GM18511 (cell line): ENCODE measurements around the gene FEM1B.

Experiments
- ATAC-seq: cut with Tn5 transposase; IDR thresholded peaks from one replicate; pipeline ENCODE4 v1.9.1; 2021; ENCODE audit warnings: mild to moderate bottlenecking, moderate library complexity; ENCODE audit not compliant: unreplicated experiment

The FEM1B gene

DNA sequence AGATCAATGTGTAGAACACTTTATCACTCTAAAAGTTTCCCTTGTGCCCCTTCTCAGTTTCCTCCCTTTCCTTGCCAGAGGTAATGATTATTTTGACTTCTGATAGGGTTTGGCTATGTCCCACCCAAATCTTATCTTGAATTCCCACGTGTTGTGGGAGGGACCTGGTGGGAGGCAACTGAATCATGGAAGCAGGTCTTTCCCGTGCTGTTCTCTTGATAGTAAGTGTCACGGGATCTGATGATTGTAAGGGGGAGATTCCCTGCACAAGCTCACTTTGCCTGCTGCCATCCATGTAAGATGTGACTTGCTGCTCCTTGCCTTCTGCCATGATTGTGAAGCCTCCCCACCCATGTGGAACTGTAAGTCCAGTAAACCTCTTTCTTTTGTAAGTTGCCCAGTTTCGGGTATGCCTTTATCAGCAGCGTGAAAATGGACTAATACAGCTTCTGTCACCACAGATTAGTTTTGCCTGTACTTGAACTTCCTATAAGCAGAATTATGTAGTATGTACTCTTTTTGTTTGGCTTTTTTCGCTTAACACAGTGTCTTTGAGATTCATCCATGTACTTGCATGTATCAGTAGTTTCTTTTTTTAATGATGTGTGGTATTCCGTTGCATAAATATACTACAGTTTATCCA is 7.2 kb downstream of the FEM1B start:
- ATAC-seq = no peak

GRCh38 chr15:68285259-68285980 is 7.9 kb downstream of the FEM1B start:
- no peak for ATAC-seq

GRCh38 chr15:68286256-68286655 is 8.7 kb downstream of the FEM1B start:
- no peak for ATAC-seq

DNA sequence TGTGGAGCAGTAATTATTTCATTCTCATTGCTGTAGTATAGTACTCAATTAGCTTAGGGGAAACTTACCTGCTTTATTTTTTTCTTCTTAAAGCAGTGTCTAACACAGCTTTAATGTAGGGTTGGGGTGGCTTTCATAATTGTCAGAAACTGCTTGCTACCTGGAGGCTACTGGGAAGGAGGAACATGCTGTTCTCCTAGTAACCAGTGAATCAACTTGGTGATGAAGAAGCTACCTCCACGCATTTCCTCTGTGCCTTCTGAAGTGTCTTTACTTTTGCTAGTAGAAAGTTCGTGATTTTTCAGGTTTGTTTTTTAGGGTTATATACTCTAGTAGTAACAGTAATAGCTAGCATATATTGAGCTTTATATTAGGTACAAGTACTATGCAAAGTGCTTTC is 11.5 kb downstream of the FEM1B start:
- no peak for ATAC-seq

- no peak for ATAC-seq
These were observed 12.2 kb downstream of the FEM1B start for GRCh38 chr15:68289621-68290352.

GRCh38 chr15:68290715-68291114 is 13.2 kb downstream of the FEM1B start:
- ATAC-seq = no peak

- no peak for ATAC-seq
These were observed 14.7 kb downstream of the FEM1B start for GRCh38 chr15:68292157-68292781.

GRCh38 chr15:68292967-68293366 is 15.4 kb downstream of the FEM1B start:
- ATAC-seq = no peak

- ATAC-seq = no peak
These were observed 17.7 kb downstream of the FEM1B start for GRCh38 chr15:68295014-68295805.

GRCh38 chr15:68298336-68298735 is 20.8 kb downstream of the FEM1B start:
- no peak for ATAC-seq

- ATAC-seq = peak; percentile 88
These were observed 21.4 kb downstream of the FEM1B start for GRCh38 chr15:68298882-68299381.

DNA sequence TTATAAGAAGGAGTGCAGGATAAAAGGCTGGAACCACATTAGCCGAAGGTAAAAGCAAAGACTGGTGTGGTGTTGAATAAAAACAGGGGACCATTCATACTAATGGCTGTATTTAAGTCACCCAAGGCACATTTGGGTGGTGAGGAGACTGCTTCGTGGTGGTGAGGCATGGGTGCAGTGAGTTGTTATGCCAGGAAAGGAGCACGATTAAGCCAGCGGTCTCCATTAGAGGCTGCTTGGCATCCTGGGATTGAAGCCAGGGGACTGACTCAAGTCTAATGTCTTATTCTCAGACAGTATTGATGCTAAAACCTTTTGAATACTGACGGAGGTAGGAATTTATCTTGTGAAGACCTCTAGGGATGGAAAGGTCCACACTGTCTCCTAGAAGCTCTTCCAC is 21.9 kb downstream of the FEM1B start:
- ATAC-seq = peak; percentile 24

DNA sequence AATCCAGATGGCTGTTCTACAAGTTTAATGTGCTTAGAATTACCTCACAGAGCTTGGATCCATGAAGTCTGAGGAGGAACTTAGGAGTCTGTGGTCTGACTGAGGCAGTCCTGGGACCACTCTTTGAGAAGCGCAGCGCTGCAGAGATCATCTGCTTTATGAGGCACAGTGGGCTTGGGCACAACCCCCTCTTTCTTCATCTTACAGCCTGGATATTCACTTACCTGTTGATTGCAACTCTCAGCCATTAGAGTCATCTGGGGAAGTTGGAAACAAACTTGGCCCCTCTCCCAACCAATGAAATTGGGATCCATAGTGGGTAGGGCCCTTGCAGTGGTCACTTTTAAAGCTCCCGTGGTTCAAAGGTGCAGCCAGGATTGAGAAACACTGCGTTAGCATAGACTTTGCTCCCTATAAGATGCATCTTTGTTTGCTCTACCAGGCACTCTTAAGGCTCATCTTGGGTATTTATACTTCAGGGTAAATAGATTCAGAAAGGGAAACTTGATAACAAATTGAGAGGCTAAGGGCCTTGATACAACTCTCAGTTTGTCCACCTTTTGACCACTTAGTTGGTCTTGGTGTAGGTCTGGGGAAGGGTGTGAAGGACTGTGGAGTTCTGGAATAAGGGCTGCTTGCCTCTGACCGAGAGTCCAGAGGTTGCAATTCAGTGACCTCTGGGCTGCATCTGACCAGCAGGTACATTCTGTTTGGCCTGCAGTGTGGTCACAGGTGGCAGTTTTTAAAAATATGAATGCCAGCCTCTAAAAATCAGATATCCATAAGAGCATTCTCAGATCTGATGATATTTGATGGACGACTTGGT is 22.8 kb downstream of the FEM1B start:
- ATAC-seq = no peak

DNA sequence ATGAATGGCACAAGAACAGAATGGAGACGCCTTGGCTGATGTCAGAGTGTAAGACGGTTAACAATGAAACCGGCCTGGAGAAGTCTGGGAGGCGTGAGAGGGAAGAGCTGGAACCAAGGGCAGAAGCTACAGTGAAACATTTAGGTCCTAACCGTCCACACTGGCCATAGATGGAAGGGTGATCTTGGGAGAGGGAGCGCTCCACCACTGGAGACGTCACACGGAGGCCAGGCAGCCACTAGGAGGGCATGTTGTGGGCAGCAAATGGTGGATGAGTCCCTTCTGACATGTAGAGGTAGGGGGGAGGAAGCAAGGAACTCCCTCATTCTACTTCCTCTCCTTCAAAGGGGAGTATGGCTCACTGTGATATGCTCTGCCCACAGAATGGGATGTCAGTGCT is 23.8 kb downstream of the FEM1B start:
- no peak for ATAC-seq

DNA sequence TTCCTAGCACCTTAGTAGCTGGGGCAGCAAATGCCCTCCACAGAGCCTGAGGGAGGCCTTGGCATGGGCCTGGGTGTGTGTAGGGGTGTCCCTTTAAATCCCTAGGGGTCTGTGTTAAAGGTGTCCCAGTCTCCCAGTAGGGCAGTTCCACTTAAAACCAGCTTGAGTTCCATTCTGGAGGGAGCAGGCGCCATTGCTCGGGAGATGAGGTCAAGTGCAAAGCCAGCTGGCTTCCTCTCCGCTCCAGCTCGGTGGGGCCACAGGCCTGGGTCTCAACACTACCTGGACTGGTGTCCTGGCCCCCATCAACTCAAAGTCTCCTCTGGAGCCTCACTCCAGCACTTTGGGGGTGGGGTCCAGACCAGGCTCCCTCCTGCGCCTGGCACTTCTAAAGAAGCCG is 25.2 kb downstream of the FEM1B start:
- no peak for ATAC-seq

DNA sequence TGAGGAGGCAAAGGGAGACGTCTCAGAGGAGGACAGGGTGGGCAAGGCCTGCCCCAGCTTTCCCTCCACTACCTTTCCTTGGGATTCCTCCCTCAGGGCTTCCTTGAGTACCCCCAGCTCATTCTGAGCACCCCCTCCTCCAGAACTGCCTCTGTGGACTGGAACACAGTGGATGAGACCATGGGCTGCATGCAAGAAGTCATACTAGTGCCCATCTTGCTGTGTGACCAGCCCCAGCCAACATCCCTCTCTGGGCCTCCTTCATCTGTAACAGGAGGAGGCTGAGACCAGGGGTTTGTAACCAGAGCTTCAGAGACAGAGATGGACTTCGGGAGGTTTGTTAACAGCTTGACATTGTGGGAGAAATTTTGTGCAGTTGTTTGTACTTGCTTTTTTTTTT is 25.6 kb downstream of the FEM1B start:
- no peak for ATAC-seq

DNA sequence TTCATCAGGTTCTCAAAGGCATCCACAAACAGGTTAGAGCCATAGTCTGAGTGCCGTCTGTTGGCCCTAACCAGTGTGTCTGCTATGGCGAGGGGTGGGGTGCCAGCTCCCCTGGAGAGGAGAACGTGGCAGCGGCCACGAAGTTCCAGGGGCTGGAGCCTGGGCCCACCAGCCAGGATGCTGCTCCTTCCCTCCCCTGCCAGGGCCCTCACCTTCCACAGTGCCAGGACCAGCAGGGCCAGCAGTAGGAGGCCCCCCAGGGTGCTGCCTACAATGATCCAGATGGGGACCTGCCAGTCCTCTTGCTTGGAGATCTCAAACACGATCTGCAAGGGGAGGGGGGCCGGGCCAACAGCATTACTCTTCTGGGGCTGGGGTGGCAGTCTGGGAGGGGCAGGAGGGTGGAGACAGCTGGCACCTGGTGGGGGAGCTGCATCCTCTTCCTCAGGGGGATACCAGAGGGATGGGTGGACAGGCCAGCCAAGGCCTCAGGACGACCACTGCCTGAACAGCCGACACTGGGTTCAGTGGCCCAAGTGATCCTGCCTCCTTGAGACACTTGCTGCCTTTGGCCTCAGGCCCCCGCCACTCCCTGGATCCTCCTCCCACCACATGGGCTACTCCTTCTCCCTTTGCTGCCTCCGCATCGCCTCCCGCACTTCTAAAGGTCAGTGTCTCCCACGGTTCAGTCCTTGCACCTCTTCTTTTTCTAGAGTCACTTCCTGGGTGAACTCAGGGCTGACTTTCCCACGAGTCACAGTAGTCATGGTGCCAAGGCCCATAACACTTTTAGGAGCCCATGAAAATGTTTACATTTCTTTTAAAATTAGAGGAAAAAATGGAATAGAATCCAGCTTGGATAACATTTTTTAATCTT is 26.3 kb downstream of the FEM1B start:
- no peak for ATAC-seq

- no peak for ATAC-seq
These were observed 27.2 kb downstream of the FEM1B start for GRCh38 chr15:68304589-68305337.
